Measurements from ENCODE around the gene METTL16. TPM values are rescaled to one million over a fixed set of nuclear protein-coding genes. Genes with fewer than 3 reads are reported as not detected.
A peak's percentile ranks its signal among the peaks of the same experiment; 100 is the strongest.
"Not testable (repeated sequence)": the region's sequence is repeated elsewhere in the genome, so short reads cannot be mapped to it uniquely, and the experiment has no call there.

Gene METTL16
- total RNA-seq, 4 donors from 2014 or later: 25.1 to 118 (median 49.3) TPM

GRCh38 chr17:2502871-2503580, 8.7 kb downstream of the METTL16 start:
- H3K9me3 ChIP-seq: no peaks in the 10 kb centered on the region

GRCh38 chr17:2500446-2500845, 11.2 kb downstream of the METTL16 start:
- no peaks in the 10 kb centered on the region for H3K9me3 ChIP-seq
- DNase-seq: no peak
- H3K36me3 ChIP-seq: no peaks in the 10 kb centered on the region
- no peak for TF ChIP-seq CTCF (IDR thresholded peaks at IDR 0.05)
- TF ChIP-seq POLR2A (IDR thresholded peaks at IDR 0.05): no peak
- H3K4me3 ChIP-seq: no peak overlapping the region
- no peaks in the 10 kb centered on the region for H3K27me3 ChIP-seq
- no peaks in the 10 kb centered on the region for H3K4me1 ChIP-seq
- intact Hi-C loops (cut with DNase I; ENCODE audit: low total_unique reads): no loop called here
- no peak overlapping the region for H3K27ac ChIP-seq

More at GRCh38 chr17:2502871-2503580, 8.7 kb downstream of the METTL16 start:
- TF ChIP-seq CTCF (IDR thresholded peaks at IDR 0.05): no peak
- TF ChIP-seq POLR2A (IDR thresholded peaks at IDR 0.05): no peak
- DNase-seq: no peak
- intact Hi-C loops (cut with DNase I; ENCODE audit: low total_unique reads): no loop called here
- no peaks in the 10 kb centered on the region for H3K4me1 ChIP-seq
- H3K36me3 ChIP-seq: no peaks in the 10 kb centered on the region
- no peak overlapping the region for H3K4me3 ChIP-seq
- no peaks in the 10 kb centered on the region for H3K27me3 ChIP-seq
- no peak overlapping the region for H3K27ac ChIP-seq

GRCh38 chr17:2489286-2489685, 22.4 kb downstream of the METTL16 start:
- H3K27me3 ChIP-seq; H3K4me3 ChIP-seq; H3K9me3 ChIP-seq; intact Hi-C loops (cut with DNase I; ENCODE audit: low total_unique reads); H3K4me1 ChIP-seq; DNase-seq; H3K36me3 ChIP-seq: not testable (repeated sequence)
- H3K27ac ChIP-seq: peak overlapping the region in 1 of 2 donors; percentile 22

GRCh38 chr17:2487306-2487705, 24.4 kb downstream of the METTL16 start:
- TF ChIP-seq POLR2A (IDR thresholded peaks at IDR 0.05) (no peak), CTCF (IDR thresholded peaks at IDR 0.05) (no peak)
- H3K4me1 ChIP-seq: peaks cover 0 to 11% of the 10 kb centered on the region in 2 donors

GRCh38 chr17:2486709-2487108, 25.0 kb downstream of the METTL16 start:
- DNase-seq; H3K36me3 ChIP-seq; intact Hi-C loops (cut with DNase I; ENCODE audit: low total_unique reads); H3K4me3 ChIP-seq; H3K9me3 ChIP-seq; H3K27me3 ChIP-seq: not testable (repeated sequence)
- Histone ChIP-seq H3K4me1 (peaks cover 0 to 13% of the 10 kb centered on the region in 2 donors), H3K27ac (peak overlapping the region in 1 of 2 donors; percentile 62)

More at GRCh38 chr17:2487306-2487705, 24.4 kb downstream of the METTL16 start:
- no peaks in the 10 kb centered on the region for H3K9me3 ChIP-seq
- no peak for DNase-seq
- H3K36me3 ChIP-seq: no peaks in the 10 kb centered on the region
- H3K27ac ChIP-seq: peak overlapping the region in 1 of 2 donors; percentile 62
- intact Hi-C loops (cut with DNase I; ENCODE audit: low total_unique reads): no loop called here
- no peaks in the 10 kb centered on the region for H3K27me3 ChIP-seq
- no peak overlapping the region for H3K4me3 ChIP-seq

GRCh38 chr17:2485970-2486369, 25.7 kb downstream of the METTL16 start:
- peak overlapping the region; percentile 5 to 12 for H3K4me3 ChIP-seq
- peaks cover 0 to 10% of the 10 kb centered on the region in 2 donors for H3K4me1 ChIP-seq
- H3K36me3 ChIP-seq: no peaks in the 10 kb centered on the region
- no peaks in the 10 kb centered on the region for H3K9me3 ChIP-seq
- H3K27me3 ChIP-seq: no peaks in the 10 kb centered on the region
- DNase-seq: no peak
- peak overlapping the region; percentile 43 to 62 for H3K27ac ChIP-seq
- TF ChIP-seq POLR2A (IDR thresholded peaks at IDR 0.05) (no peak), CTCF (IDR thresholded peaks at IDR 0.05) (no peak)
- intact Hi-C loops (cut with DNase I; ENCODE audit: low total_unique reads): no loop called here

Measured in uterus (tissue), 4 donors.